Measurements from ENCODE around the gene MRNIP.
"Not testable (repeated sequence)": the region's sequence is repeated elsewhere in the genome, so short reads cannot be mapped to it uniquely, and the experiment has no call there.

MRNIP gene

DNA sequence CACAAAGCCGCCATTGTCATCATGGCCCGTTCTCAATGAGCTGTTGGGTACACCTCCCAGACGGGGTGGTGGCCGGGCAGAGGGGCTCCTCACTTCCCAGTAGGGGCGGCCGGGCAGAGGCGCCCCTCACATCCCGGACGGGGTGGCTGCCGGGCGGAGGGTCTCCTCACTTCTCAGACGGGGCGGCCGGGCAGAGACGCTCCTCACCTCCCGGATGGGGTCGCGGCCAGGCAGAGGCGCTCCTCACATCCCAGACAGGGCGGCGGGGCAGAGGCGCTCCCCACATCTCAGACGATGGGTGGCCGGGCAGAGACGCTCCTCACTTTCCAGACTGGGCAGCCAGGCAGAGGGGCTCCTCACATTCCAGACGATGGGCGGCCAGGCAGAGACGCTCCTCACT is 23.7 kb downstream of the MRNIP start:
- H3K4me2 ChIP-seq (ENCODE audit: low read length); H2AFZ ChIP-seq (ENCODE audit: insufficient read depth, low read length, poor library complexity); H3K79me1 ChIP-seq (ENCODE audit: low read length); H3K27ac ChIP-seq (ENCODE audit: low read depth, low read length); H3K18ac ChIP-seq (ENCODE audit: low read length); H2BK12ac ChIP-seq (ENCODE audit: low read length); H3K9me3 ChIP-seq (ENCODE audit: insufficient read depth, low read depth, low read length); H4K12ac ChIP-seq (ENCODE audit: low read depth, low read length); H3K23ac ChIP-seq (ENCODE audit: low read length); H3K79me2 ChIP-seq (ENCODE audit: control insufficient read depth, insufficient read depth, low read length, poor library complexity); H3K14ac ChIP-seq (ENCODE audit: low read length); H4K8ac ChIP-seq (ENCODE audit: low read depth, low read length); H3K4me3 ChIP-seq (ENCODE audit: low read depth, low read length); DNase-seq; H2BK5ac ChIP-seq (ENCODE audit: low read depth, low read length, poor library complexity); H2BK120ac ChIP-seq (ENCODE audit: insufficient read depth, low read length, poor library complexity); H3K9ac ChIP-seq (ENCODE audit: low read length); H4K91ac ChIP-seq (ENCODE audit: low read depth, low read length); H3K4ac ChIP-seq (ENCODE audit: low read depth, low read length); H3K4me1 ChIP-seq (ENCODE audit: control insufficient read depth in 1 of 2, insufficient read depth in 2 of 2, low read length in 2 of 2); H2AK5ac ChIP-seq (ENCODE audit: low read length); H3K27me3 ChIP-seq (ENCODE audit: insufficient read depth, low read length): not testable (repeated sequence)
- H3K36me3 ChIP-seq (ENCODE audit: control insufficient read depth in 1 of 2, insufficient read depth in 2 of 2, low read length in 2 of 2): peaks cover 67 to 70% of the 10 kb centered on the region in 2 experiments
- no CpG with 5 or more reads among the region's 28 CpGs for WGBS (ENCODE audit: extremely low coverage, insufficient coverage, insufficient read length)

- peak in 1 of 2 donors; percentile 2 for DNase-seq
- no peaks in the 10 kb centered on the region for H3K4me1 ChIP-seq (ENCODE audit: control insufficient read depth in 1 of 2, insufficient read depth in 2 of 2, low read length in 2 of 2)
- H3K4ac ChIP-seq (ENCODE audit: low read depth, low read length): no peak overlapping the region
- no peak overlapping the region for H3K27ac ChIP-seq (ENCODE audit: low read depth, low read length)
- no peak overlapping the region for H4K12ac ChIP-seq (ENCODE audit: low read depth, low read length)
- H3K27me3 ChIP-seq (ENCODE audit: insufficient read depth, low read length): no peaks in the 10 kb centered on the region
- H2BK120ac ChIP-seq (ENCODE audit: insufficient read depth, low read length, poor library complexity): no peak overlapping the region
- no peak overlapping the region for H3K4me2 ChIP-seq (ENCODE audit: low read length)
- H2BK5ac ChIP-seq (ENCODE audit: low read depth, low read length, poor library complexity): no peak overlapping the region
- no peak overlapping the region for H2AFZ ChIP-seq (ENCODE audit: insufficient read depth, low read length, poor library complexity)
- H4K8ac ChIP-seq (ENCODE audit: low read depth, low read length): no peak overlapping the region
- H3K79me1 ChIP-seq (ENCODE audit: low read length): no peaks in the 10 kb centered on the region
- H2AK5ac ChIP-seq (ENCODE audit: low read length): no peak overlapping the region
- H3K36me3 ChIP-seq (ENCODE audit: control insufficient read depth in 1 of 2, insufficient read depth in 2 of 2, low read length in 2 of 2): peaks cover 66 to 71% of the 10 kb centered on the region in 2 experiments
- no peak overlapping the region for H3K4me3 ChIP-seq (ENCODE audit: low read depth, low read length)
- no peak overlapping the region for H3K23ac ChIP-seq (ENCODE audit: low read length)
- H3K79me2 ChIP-seq (ENCODE audit: control insufficient read depth, insufficient read depth, low read length, poor library complexity): no peaks in the 10 kb centered on the region
- no peak overlapping the region for H3K18ac ChIP-seq (ENCODE audit: low read length)
- no peak overlapping the region for H4K91ac ChIP-seq (ENCODE audit: low read depth, low read length)
- WGBS (ENCODE audit: extremely low coverage, insufficient coverage, insufficient read length): no CpG with 5 or more reads among the region's 8 CpGs
- H3K9me3 ChIP-seq (ENCODE audit: insufficient read depth, low read depth, low read length): peaks cover 6% of the 10 kb centered on the region
- no peak overlapping the region for H3K9ac ChIP-seq (ENCODE audit: low read length)
- H2BK12ac ChIP-seq (ENCODE audit: low read length): no peak overlapping the region
- H3K14ac ChIP-seq (ENCODE audit: low read length): no peak overlapping the region
Measured at GRCh38 chr5:179834120-179834519, 24.5 kb downstream of the MRNIP start.

- H3K9ac ChIP-seq (ENCODE audit: low read length): no peak overlapping the region
- H3K4me1 ChIP-seq (ENCODE audit: control insufficient read depth in 1 of 2, insufficient read depth in 2 of 2, low read length in 2 of 2): no peaks in the 10 kb centered on the region
- H3K14ac ChIP-seq (ENCODE audit: low read length): no peak overlapping the region
- no peak overlapping the region for H3K18ac ChIP-seq (ENCODE audit: low read length)
- H3K9me3 ChIP-seq (ENCODE audit: insufficient read depth, low read depth, low read length): peaks cover 6% of the 10 kb centered on the region
- peaks cover 69 to 74% of the 10 kb centered on the region in 2 experiments for H3K36me3 ChIP-seq (ENCODE audit: control insufficient read depth in 1 of 2, insufficient read depth in 2 of 2, low read length in 2 of 2)
- no peak overlapping the region for H4K12ac ChIP-seq (ENCODE audit: low read depth, low read length)
- WGBS (ENCODE audit: extremely low coverage, insufficient coverage, insufficient read length): no CpG with 5 or more reads among the region's 3 CpGs
- H2BK12ac ChIP-seq (ENCODE audit: low read length): no peak overlapping the region
- H3K79me2 ChIP-seq (ENCODE audit: control insufficient read depth, insufficient read depth, low read length, poor library complexity): no peaks in the 10 kb centered on the region
- no peak overlapping the region for H2BK120ac ChIP-seq (ENCODE audit: insufficient read depth, low read length, poor library complexity)
- no peak overlapping the region for H2AK5ac ChIP-seq (ENCODE audit: low read length)
- no peak overlapping the region for H3K23ac ChIP-seq (ENCODE audit: low read length)
- H3K4me2 ChIP-seq (ENCODE audit: low read length): no peak overlapping the region
- H3K27ac ChIP-seq (ENCODE audit: low read depth, low read length): no peak overlapping the region
- no peak for DNase-seq
- H3K79me1 ChIP-seq (ENCODE audit: low read length): no peaks in the 10 kb centered on the region
- H3K4ac ChIP-seq (ENCODE audit: low read depth, low read length): no peak overlapping the region
- no peak overlapping the region for H3K4me3 ChIP-seq (ENCODE audit: low read depth, low read length)
- H2AFZ ChIP-seq (ENCODE audit: insufficient read depth, low read length, poor library complexity): no peak overlapping the region
- H4K91ac ChIP-seq (ENCODE audit: low read depth, low read length): no peak overlapping the region
- H2BK5ac ChIP-seq (ENCODE audit: low read depth, low read length, poor library complexity): no peak overlapping the region
- no peak overlapping the region for H4K8ac ChIP-seq (ENCODE audit: low read depth, low read length)
- H3K27me3 ChIP-seq (ENCODE audit: insufficient read depth, low read length): no peaks in the 10 kb centered on the region
Measured at GRCh38 chr5:179833709-179834070, 24.9 kb downstream of the MRNIP start.

GRCh38 chr5:179833056-179833708 is 25.4 kb downstream of the MRNIP start:
- H2AK5ac ChIP-seq (ENCODE audit: low read length): no peak overlapping the region

More at GRCh38 chr5:179833056-179833708, 25.4 kb downstream of the MRNIP start:
- Histone ChIP-seq H3K14ac (ENCODE audit: low read length) (no peak overlapping the region), H3K9ac (ENCODE audit: low read length) (no peak overlapping the region), H3K36me3 (ENCODE audit: control insufficient read depth in 1 of 2, insufficient read depth in 2 of 2, low read length in 2 of 2) (peaks cover 64 to 70% of the 10 kb centered on the region in 2 experiments), H3K4me3 (ENCODE audit: low read depth, low read length) (no peak overlapping the region), H4K12ac (ENCODE audit: low read depth, low read length) (no peak overlapping the region), H4K8ac (ENCODE audit: low read depth, low read length) (no peak overlapping the region), H2BK5ac (ENCODE audit: low read depth, low read length, poor library complexity) (no peak overlapping the region), H3K79me1 (ENCODE audit: low read length) (no peaks in the 10 kb centered on the region), H3K4me1 (ENCODE audit: control insufficient read depth in 1 of 2, insufficient read depth in 2 of 2, low read length in 2 of 2) (no peaks in the 10 kb centered on the region), H3K4ac (ENCODE audit: low read depth, low read length) (no peak overlapping the region), H2BK120ac (ENCODE audit: insufficient read depth, low read length, poor library complexity) (no peak overlapping the region), H2BK12ac (ENCODE audit: low read length) (no peak overlapping the region), H3K9me3 (ENCODE audit: insufficient read depth, low read depth, low read length) (peaks cover 6% of the 10 kb centered on the region), H3K4me2 (ENCODE audit: low read length) (no peak overlapping the region), H3K23ac (ENCODE audit: low read length) (no peak overlapping the region), H3K27me3 (ENCODE audit: insufficient read depth, low read length) (no peaks in the 10 kb centered on the region), H3K79me2 (ENCODE audit: control insufficient read depth, insufficient read depth, low read length, poor library complexity) (no peaks in the 10 kb centered on the region), H3K27ac (ENCODE audit: low read depth, low read length) (no peak overlapping the region), H2AFZ (ENCODE audit: insufficient read depth, low read length, poor library complexity) (no peak overlapping the region), H3K18ac (ENCODE audit: low read length) (no peak overlapping the region), H4K91ac (ENCODE audit: low read depth, low read length) (no peak overlapping the region)
- WGBS (ENCODE audit: extremely low coverage, insufficient coverage, insufficient read length): no CpG with 5 or more reads among the region's 23 CpGs
- no peak for DNase-seq

All from trophoblast cell (in vitro differentiated cells and primary cell).